HG03060 (cell line): Measurements from ENCODE around the gene PLEKHA3.
"Not testable (repeated sequence)": the region's sequence is repeated elsewhere in the genome, so short reads cannot be mapped to it uniquely, and the experiment has no call there.

Source experiments
- ATAC-seq: cut with Tn5 transposase; IDR thresholded peaks from one replicate; pipeline ENCODE4 v1.9.1; 2021; ENCODE audit warnings: low read depth, moderate number of reproducible peaks; ENCODE audit not compliant: unreplicated experiment

The PLEKHA3 gene

GRCh38 chr2:178480227-178481181 lies at the start of gene PLEKHA3:
PLEKHA3 (plus strand) TSS chr2:178480457; CDS start chr2:178480870, 413 bp downstream.
- ATAC-seq = peak; percentile 20

DNA sequence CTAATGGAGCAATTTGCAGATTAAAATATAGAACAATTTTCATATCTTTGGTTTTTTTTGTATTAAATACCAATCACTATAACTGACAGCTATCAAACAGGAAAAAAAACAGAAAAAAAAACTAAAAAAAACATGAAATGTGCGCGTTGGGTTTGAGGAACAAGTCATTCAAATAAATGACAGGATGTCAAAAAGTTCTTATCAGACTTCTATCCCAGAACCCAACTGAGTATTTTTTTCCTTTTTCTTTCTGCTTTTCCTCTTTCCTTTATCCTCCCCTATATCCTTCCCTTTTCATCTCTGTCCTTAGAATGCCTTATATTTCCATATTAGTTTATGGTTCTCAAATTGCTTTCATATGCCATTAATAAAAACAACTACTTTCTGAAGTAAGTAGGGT lies 43.6 kb upstream of the PLEKHA3 start:
- no peak for ATAC-seq

- ATAC-seq = no peak
These were observed 38.8 kb upstream of the PLEKHA3 start for GRCh38 chr2:178441426-178441825.

GRCh38 chr2:178448968-178449661 lies 31.1 kb upstream of the PLEKHA3 start:
- ATAC-seq = no peak

- peak; percentile 0 for ATAC-seq
These were observed 30.3 kb upstream of the PLEKHA3 start for GRCh38 chr2:178449700-178450523.

GRCh38 chr2:178450524-178450773 lies 29.8 kb upstream of the PLEKHA3 start:
- ATAC-seq = peak; percentile 31

GRCh38 chr2:178450774-178451525 lies 29.3 kb upstream of the PLEKHA3 start, which contains the start of the genes PJVK and PRKRA:
PJVK (plus strand) TSS chr2:178451378; CDS start chr2:178453410, 2,032 bp downstream.
PRKRA (minus strand) TSS chr2:178451175; CDS start chr2:178451030, 145 bp downstream.
- peak; percentile 76 for ATAC-seq

DNA sequence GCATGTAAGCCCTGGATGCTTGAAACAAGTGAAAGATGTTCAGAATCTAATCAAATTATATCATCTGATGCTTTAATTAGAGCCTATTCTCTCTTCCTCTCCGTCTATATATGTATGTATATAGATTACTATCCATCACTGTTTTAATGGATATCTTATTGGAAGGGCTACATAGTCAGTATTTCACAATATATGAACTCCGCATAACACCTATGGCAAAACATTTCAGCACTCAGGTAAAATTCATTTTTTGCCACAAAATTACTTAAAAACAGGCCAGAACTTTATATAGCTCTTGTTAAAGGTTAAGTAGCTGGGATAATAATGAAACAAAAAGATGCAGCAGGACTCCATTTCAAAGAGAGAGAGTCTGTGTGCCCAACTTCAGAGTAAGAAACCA lies 27.9 kb upstream of the PLEKHA3 start:
- no peak for ATAC-seq

- no peak for ATAC-seq
These were observed 27.4 kb upstream of the PLEKHA3 start for GRCh38 chr2:178452870-178453269.

DNA sequence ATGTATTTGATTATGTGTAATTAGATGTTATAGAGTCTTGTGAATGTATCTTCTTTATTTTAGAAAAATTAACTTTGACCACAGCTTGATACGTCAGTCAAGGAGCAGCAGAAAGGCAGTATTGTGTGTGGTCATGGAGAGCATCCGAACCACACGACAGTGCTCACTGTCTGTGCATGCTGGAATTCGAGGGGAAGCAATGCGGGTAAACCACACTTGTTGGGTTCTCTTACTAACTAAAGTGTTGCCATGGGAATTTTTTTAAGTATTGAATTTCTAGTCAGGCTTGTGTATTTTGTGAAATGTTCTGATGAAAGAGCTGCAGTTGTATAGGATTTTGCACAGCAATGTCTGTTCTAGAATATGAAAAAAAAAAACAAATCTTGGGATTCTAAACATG lies 24.3 kb upstream of the PLEKHA3 start:
- ATAC-seq = no peak

DNA sequence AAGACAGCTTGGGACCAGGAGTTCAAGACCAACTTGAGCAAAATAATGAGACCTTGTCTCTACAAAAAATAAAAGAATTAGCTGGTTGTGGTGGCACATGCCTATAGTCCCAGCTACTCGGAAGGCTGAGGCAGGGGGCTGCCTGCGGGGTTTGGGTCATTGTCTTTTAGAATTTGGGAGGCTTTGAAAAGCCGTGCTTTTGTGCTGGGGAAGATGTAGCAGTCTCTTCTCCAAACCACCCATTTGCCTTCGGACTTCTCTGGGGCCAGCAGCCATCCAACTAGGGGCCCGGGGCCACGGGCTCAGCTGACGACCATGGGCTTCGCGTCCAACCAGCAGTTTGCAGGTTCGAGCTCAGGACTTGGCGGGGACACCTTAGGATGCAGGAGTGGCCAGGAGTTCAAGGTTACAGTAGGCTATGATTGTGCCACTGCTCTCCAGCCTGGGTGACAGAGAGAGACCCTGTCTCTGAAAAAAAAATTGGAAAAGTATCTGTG lies 22.8 kb upstream of the PLEKHA3 start:
- no peak for ATAC-seq

- no peak for ATAC-seq
These were observed 10.9 kb upstream of the PLEKHA3 start for GRCh38 chr2:178469219-178469849.

- not testable (repeated sequence) for ATAC-seq
These were observed 8.9 kb upstream of the PLEKHA3 start for GRCh38 chr2:178471313-178471712.

DNA sequence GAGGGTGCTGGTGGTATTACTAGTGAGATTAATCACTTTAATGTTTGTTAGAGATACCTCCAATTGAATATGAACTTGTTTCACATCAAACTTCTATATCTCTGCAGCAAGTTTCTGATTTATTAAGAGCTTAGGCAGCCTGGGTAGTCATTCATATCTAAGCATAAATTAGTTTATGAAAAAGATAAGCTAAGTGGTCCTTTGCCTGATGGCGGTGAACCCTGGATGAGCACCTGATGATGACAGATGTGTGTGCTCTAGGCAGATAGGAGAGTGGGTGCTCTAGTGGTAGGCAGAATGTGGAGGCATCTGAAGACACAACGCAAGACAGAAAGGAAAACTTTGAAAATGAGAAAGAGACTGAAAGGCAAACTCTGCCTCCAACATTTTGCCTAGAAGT lies 6.9 kb upstream of the PLEKHA3 start:
- ATAC-seq = no peak

- no peak for ATAC-seq
These were observed 6.3 kb upstream of the PLEKHA3 start for GRCh38 chr2:178473931-178474330.

DNA sequence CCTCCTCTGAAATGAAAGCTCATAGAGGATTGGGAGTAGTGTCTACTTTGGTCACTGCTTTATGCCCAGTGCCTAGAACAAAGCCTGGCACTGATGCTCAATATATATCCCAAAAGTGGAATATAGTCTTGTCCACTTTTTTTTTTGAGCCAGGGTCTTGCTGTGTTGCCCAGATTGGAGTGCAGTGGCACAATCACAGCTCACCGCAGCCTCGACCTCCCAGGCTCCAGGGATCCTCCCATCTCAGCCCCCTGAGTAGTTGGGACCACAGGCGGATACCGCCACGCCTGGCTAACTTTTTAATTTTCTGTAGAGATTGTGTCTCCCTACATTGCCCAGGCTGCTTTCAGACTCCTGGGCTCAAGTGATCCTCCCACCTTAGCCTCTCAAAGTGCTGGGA lies 5.7 kb upstream of the PLEKHA3 start:
- no peak for ATAC-seq

DNA sequence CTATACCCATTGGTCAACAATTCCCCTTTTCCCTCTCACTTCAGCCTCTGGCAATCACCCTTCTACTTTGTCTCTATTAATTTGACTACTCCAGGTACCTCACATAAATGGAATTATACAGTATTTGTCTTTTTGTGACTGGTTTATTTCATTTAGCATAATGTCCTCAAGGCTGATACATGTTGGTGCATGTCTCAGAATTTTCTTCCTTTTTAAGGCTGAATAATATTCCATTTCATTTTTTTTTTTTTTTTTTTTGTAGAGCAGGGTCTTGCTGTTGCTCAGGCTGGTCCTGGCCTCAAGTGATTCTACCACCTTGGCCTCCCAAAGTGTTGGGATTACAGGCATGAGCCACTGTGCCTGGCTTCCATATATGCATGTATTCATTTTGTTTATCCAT lies 3.8 kb upstream of the PLEKHA3 start:
- no peak for ATAC-seq

DNA sequence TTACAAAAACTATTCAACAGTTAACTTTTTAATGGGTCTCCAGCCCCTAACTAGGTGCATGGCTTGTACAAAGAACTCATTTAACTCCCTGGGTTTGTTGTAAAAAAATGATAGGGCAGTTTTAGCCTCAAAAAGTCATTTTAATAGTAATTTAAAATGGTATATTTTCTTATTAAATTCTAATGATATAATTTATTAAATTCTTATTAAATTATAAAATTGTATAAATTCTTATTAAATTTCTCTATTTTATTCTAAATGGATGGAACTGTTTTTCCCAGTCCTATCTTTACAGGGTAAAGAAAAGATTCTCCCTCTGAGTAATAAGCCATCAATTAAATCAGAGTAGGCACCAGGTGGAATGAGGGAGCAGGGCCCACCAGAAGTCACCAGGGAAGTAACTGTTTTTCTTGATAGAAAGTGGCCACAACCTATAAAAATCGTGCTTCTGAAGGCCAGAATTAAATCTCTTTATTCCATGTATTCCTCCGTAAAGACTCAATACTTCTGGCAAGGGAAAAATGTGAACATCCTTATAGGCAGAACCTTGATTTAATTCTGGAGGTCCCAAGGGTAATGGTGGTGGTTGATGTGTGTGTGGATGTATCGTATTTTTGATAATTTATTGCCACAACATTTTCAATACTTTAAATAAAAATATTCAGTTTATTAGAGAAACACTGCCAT lies 2.7 kb upstream of the PLEKHA3 start:
- no peak for ATAC-seq

DNA sequence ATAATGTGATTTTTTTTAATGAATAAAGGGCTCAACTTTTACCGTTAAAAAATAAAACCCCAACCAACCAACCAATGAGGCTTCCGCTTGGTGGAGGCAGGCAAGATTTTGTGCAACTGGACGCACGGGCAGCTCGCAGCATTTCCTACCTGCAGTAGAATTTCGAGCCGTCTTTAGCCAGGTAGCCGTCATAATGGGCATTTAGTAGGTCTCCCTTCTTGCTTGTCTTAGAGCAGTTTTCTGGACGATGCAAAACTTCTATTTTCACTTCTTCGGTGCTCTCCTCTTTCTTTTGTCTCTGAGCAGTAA lies 2.2 kb upstream of the PLEKHA3 start:
- ATAC-seq = no peak
